ENCODE measurements around the gene ACSF3. TPM values are rescaled to one million over a fixed set of nuclear protein-coding genes. Genes with fewer than 3 reads are reported as not detected.

The ACSF3 gene
- total and polyA plus RNA-seq, 2 experiments from 2014 or later = 20.7 to 28.0 TPM

- H3K27me3 ChIP-seq = no peaks in the 10 kb centered on the region
Measured at GRCh38 chr16:89173174-89173921, 79.7 kb downstream of the ACSF3 start.

GRCh38 chr16:89174055-89174827 lies 80.6 kb downstream of the ACSF3 start:
- Histone ChIP-seq H3K4me1 (ENCODE audit: insufficient read depth) (peaks cover 17% of the 10 kb centered on the region), H3K27ac (no peak overlapping the region), H3K36me3 (replicated peaks; ENCODE audit: insufficient read depth, low read depth) (no peaks in the 10 kb centered on the region), H3K4me3 (no peak overlapping the region), H2AFZ (no peak overlapping the region), H4K20me1 (ENCODE audit: insufficient read depth, poor library complexity, severe bottlenecking) (no peaks in the 10 kb centered on the region), H3K9me2 (replicated peaks; ENCODE audit: insufficient read depth) (no peaks in the 10 kb centered on the region), H3K4me2 (no peak overlapping the region), H3K27me3 (no peaks in the 10 kb centered on the region), H3K79me2 (no peaks in the 10 kb centered on the region), H3K9me3 (ENCODE audit: low read depth) (no peaks in the 10 kb centered on the region)
- 84% methylated on average over 23 of the region's 23 CpGs for WGBS (ENCODE audit: low lambda C conversion rate, missing lambda C conversion rate)
- DNase-seq (ENCODE audit: low spot score) = no peak
- TF ChIP-seq EZH2phosphoT487 (IDR thresholded peaks at IDR 0.05; ENCODE audit: low read depth, severe bottlenecking, unreplicated experiment) (no peak), EZH2 (IDR thresholded peaks at IDR 0.05; ENCODE audit: borderline replicate concordance) (no peak), CTCF (IDR thresholded peaks at IDR 0.05; ENCODE audit: poor library complexity) (no peak)

More at GRCh38 chr16:89173174-89173921, 79.7 kb downstream of the ACSF3 start:
- H3K36me3 ChIP-seq (replicated peaks; ENCODE audit: insufficient read depth, low read depth) = no peaks in the 10 kb centered on the region
- H3K9me2 ChIP-seq (replicated peaks; ENCODE audit: insufficient read depth) = no peaks in the 10 kb centered on the region
- TF ChIP-seq EZH2 (IDR thresholded peaks at IDR 0.05; ENCODE audit: borderline replicate concordance) (no peak), EZH2phosphoT487 (IDR thresholded peaks at IDR 0.05; ENCODE audit: low read depth, severe bottlenecking, unreplicated experiment) (no peak), CTCF (IDR thresholded peaks at IDR 0.05; ENCODE audit: poor library complexity) (no peak)
- no peaks in the 10 kb centered on the region for H3K9me3 ChIP-seq (ENCODE audit: low read depth)
- H3K4me1 ChIP-seq (ENCODE audit: insufficient read depth) = peaks cover 17% of the 10 kb centered on the region
- no peak overlapping the region for H2AFZ ChIP-seq
- H3K4me2 ChIP-seq = no peak overlapping the region
- no peaks in the 10 kb centered on the region for H4K20me1 ChIP-seq (ENCODE audit: insufficient read depth, poor library complexity, severe bottlenecking)
- no peak overlapping the region for H3K4me3 ChIP-seq
- no peak for DNase-seq (ENCODE audit: low spot score)
- no peak overlapping the region for H3K27ac ChIP-seq
- 64% methylated on average over 10 of the region's 11 CpGs for WGBS (ENCODE audit: low lambda C conversion rate, missing lambda C conversion rate)
- no peaks in the 10 kb centered on the region for H3K79me2 ChIP-seq

- no peak overlapping the region for H3K4me2 ChIP-seq
- 93% methylated on average over 13 of the region's 14 CpGs for WGBS (ENCODE audit: low lambda C conversion rate, missing lambda C conversion rate)
- H3K36me3 ChIP-seq (replicated peaks; ENCODE audit: insufficient read depth, low read depth) = no peaks in the 10 kb centered on the region
- H3K27ac ChIP-seq = no peak overlapping the region
- H3K27me3 ChIP-seq = no peaks in the 10 kb centered on the region
- no peaks in the 10 kb centered on the region for H4K20me1 ChIP-seq (ENCODE audit: insufficient read depth, poor library complexity, severe bottlenecking)
- no peak for DNase-seq (ENCODE audit: low spot score)
- peaks cover 17% of the 10 kb centered on the region for H3K4me1 ChIP-seq (ENCODE audit: insufficient read depth)
- no peaks in the 10 kb centered on the region for H3K79me2 ChIP-seq
- H3K4me3 ChIP-seq = no peak overlapping the region
- H3K9me3 ChIP-seq (ENCODE audit: low read depth) = no peaks in the 10 kb centered on the region
- no peak overlapping the region for H2AFZ ChIP-seq
- TF ChIP-seq EZH2phosphoT487 (IDR thresholded peaks at IDR 0.05; ENCODE audit: low read depth, severe bottlenecking, unreplicated experiment) (no peak), CTCF (IDR thresholded peaks at IDR 0.05; ENCODE audit: poor library complexity) (no peak), EZH2 (IDR thresholded peaks at IDR 0.05; ENCODE audit: borderline replicate concordance) (no peak)
- H3K9me2 ChIP-seq (replicated peaks; ENCODE audit: insufficient read depth) = no peaks in the 10 kb centered on the region
Measured at GRCh38 chr16:89174877-89175276, 81.2 kb downstream of the ACSF3 start.

Measured in hepatocyte (in vitro differentiated cells).